Tibial artery (tissue), 4 donors: ENCODE measurements around the gene ARPP21.

ENCODE experiments used
- DNase-seq, 2 donors: peaks; one replicate each; pipeline ENCODE4 v3.0.0-alpha.2; 2019
- H3K27ac ChIP-seq, 2 donors: fragments of 200-600 bp; sonication (generic) in 1 of 2; 1 replicate in 1 of 2; 2 replicates in 1 of 2; pipeline ENCODE4 v1.5.1; 2018 to 2019; ENCODE audit warnings: mild to moderate bottlenecking in 1 of 2
- H3K27me3 ChIP-seq, 2 donors: fragments of 200-600 bp; sonication (generic) in 1 of 2; one replicate each; pipeline versions ENCODE4 v1.5.1 to v1.6.0; 2016 to 2019
- H3K36me3 ChIP-seq, 3 donors: fragments of 200-600 bp; sonication (generic) in 2 of 3; one replicate each; pipeline ENCODE4 v1.5.1; 2016 to 2019; ENCODE audit warnings: mild to moderate bottlenecking in 2 of 3
- H3K4me1 ChIP-seq, 4 donors: fragments of 200-600 bp; sonication (generic) in 2 of 4; 1 replicate in 3 of 4; 2 replicates in 1 of 4; pipeline ENCODE4 v1.5.1; 2016 to 2019
- H3K4me3 ChIP-seq, 2 donors: fragments of 200-600 bp; sonication (generic) in 1 of 2; 1 replicate in 1 of 2; 2 replicates in 1 of 2; pipeline ENCODE4 v1.5.1; 2018 to 2019; ENCODE audit warnings: mild to moderate bottlenecking in 2 of 2
- H3K9me3 ChIP-seq, 3 donors: fragments of 200-600 bp; sonication (generic) in 1 of 3; one replicate each; pipeline ENCODE4 v1.5.1; 2016 to 2019
- intact Hi-C: fragments of 100-400 bp; cut with DNase I; formaldehyde crosslinking; loops from one replicate; pipeline ENCODE4 v1.15.0; 2023; ENCODE audit warnings: low total_unique reads
- TF ChIP-seq, protein P1 (sequence below), 2 experiments: fragments of 200-600 bp in 1 of 2; fragments of 450-650 bp in 1 of 2; IDR thresholded peaks; one replicate each; pipeline ENCODE4 v1.5.1; 2017 to 2019; ENCODE audit warnings: antibody characterized with exemption in 2 of 2, mild to moderate bottlenecking in 1 of 2, moderate library complexity in 1 of 2

Gene ARPP21

DNA sequence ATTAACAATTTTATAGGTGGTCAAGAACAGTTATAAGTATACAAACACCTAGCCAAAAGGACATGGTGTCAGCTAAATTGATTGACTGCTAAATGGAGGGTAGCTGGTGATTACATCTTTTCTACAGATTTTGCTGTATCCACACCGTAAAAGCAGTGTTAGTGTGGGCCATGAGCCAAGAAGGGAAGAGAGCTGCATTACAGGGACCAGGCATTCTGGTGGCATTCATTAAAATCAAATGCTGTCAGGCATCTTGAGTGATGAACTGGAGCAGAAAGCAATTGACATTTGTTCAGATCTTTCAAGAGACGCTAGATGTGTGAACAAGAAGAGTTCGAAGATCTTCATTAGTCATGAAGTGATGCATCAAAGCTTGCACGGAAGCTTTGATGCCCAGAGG, 177.9 kb downstream of the ARPP21 start:
- intact Hi-C loops, result no loop called here
- Histone ChIP-seq H3K4me3 (no peak overlapping the region), H3K36me3 (no peaks in the 10 kb centered on the region), H3K9me3 (no peaks in the 10 kb centered on the region), H3K27me3 (no peaks in the 10 kb centered on the region), H3K27ac (no peak overlapping the region), H3K4me1 (no peaks in the 10 kb centered on the region)
- TF ChIP-seq, protein P1, sequence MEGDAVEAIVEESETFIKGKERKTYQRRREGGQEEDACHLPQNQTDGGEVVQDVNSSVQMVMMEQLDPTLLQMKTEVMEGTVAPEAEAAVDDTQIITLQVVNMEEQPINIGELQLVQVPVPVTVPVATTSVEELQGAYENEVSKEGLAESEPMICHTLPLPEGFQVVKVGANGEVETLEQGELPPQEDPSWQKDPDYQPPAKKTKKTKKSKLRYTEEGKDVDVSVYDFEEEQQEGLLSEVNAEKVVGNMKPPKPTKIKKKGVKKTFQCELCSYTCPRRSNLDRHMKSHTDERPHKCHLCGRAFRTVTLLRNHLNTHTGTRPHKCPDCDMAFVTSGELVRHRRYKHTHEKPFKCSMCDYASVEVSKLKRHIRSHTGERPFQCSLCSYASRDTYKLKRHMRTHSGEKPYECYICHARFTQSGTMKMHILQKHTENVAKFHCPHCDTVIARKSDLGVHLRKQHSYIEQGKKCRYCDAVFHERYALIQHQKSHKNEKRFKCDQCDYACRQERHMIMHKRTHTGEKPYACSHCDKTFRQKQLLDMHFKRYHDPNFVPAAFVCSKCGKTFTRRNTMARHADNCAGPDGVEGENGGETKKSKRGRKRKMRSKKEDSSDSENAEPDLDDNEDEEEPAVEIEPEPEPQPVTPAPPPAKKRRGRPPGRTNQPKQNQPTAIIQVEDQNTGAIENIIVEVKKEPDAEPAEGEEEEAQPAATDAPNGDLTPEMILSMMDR (IDR thresholded peaks at IDR 0.05), result no peak
- DNase-seq, result no peak

DNA sequence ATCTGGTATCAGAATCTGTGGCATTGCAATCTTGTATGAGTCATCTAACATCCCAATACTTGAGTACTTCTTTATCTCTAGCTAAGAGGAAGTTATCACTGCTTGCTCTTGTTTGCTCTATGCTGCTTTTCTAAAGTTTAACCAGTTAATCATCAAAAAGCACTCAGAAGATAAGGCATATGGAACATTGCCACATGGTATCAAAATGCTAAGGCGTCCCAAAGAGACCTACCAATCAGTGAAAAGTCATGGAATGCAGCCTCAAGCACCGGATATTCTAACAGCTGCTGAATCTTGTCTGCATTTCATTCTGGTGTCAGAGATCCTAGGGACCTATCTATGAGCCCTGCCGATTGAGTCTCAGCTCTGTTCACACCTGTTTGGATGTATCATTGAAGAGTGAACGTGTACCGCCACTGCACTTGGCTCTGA, 192.8 kb downstream of the ARPP21 start:
- no peaks in the 10 kb centered on the region for H3K4me1 ChIP-seq
- no peak overlapping the region for H3K4me3 ChIP-seq
- TF ChIP-seq, protein P1 (IDR thresholded peaks at IDR 0.05), result no peak
- no peaks in the 10 kb centered on the region for H3K27me3 ChIP-seq
- H3K36me3 ChIP-seq, result no peaks in the 10 kb centered on the region
- no peak overlapping the region for H3K27ac ChIP-seq
- intact Hi-C loops, result no loop called here
- H3K9me3 ChIP-seq, result no peaks in the 10 kb centered on the region
- no peak for DNase-seq
